HG03039 (cell line): ENCODE measurements around the gene UQCR11.

Source experiments
- ATAC-seq: cut with Tn5 transposase; IDR thresholded peaks from one replicate; pipeline ENCODE4 v1.9.1; 2021; ENCODE audit warnings: mild to moderate bottlenecking, moderate library complexity; ENCODE audit not compliant: unreplicated experiment

Gene UQCR11

DNA sequence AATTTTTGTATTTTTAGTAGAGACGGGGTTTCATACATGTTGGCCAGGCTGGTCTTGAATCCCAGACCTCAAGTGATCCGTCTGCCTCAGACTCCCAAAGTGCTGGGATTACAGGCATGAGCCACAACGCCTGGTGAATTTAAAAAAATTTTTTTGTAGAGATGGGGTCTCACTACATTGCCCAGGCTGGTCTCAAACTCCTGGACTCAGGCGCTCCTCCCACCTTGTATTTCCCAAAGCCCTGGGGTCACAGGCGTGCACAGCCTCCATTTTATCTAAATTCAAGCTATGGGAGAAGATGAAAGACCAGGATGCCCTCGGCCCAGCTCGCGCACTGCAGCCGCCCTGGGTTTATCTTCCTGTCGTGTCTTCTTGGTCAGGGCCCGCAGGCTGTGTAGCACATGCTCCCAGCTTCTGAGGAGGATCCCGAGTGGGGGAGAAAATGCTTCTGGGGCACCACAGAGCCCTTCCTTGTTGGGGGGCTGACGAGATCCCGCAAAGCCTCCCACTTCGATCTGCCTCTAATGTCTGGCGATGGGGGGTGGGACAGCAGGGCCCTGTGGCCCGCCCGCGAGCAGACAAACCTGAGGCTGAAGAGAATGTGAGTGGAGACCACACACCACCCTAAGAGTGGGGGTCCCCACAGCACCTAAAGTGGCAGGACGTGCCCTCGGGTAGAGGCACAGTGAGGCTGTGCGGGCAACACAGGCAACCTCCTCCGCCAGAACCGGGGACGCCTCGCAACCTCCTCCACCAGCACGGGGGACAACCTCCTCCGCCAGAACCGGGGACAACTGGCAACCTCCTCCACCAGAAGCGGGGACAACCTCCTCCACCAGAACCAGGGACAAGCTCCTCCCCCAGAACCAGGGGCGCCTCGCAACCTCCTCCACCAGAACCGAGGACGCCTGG is 31.3 kb upstream of the UQCR11 start:
- ATAC-seq: no peak

DNA sequence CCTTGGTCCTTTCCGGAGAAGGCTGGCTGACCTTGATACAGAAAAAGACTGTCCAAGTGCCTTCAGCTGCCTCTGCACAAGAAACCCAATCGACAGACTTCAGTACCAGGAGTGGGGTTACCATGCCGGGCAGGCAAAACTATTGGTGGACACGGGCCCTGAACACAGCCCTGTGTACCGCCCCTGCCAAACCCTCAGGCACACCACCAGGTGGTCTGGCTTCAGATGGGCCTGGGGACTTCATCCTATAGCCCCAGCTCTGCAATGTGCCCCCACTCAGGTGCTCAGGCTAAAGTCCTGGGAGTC is 29.6 kb upstream of the UQCR11 start:
- ATAC-seq: no peak

DNA sequence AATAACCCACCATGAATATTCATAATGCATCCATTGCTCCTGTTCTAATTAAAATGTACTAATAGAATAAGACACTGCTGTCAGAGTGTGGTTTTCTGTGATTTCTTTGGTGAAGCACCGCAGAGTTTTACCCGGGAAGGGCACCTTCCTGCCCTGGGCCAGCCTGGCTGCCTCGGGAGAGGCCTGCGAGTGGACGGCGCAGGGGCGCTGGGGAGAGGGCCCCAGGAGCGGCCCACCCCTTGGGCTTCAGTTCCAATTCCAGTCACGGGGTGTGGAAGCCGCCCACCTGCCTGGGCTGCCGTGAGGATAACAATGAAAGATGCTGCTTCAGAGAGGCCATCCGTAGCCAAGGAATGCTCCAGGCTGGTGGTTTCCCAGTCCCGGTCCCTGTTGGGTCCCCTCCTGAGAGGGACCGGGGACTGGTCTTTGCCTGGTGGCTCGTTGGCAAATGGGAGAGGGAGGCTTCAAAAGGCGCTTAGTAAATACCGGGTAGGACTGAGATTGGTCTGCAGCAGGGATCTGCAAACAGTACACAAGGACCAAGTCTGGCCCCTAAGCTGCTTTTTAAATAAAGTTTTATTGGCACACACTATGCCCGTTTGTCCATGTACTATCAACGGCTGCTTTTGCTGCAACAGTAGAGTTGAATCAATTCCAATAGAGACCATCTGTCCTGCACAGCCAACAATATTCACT is 29.1 kb upstream of the UQCR11 start:
- no peak for ATAC-seq

GRCh38 chr19:1633269-1633826 is 28.1 kb upstream of the UQCR11 start:
- ATAC-seq: no peak

GRCh38 chr19:1632462-1633268 is 27.4 kb upstream of the UQCR11 start:
- ATAC-seq: no peak

GRCh38 chr19:1631557-1632100 is 26.4 kb upstream of the UQCR11 start:
- no peak for ATAC-seq

DNA sequence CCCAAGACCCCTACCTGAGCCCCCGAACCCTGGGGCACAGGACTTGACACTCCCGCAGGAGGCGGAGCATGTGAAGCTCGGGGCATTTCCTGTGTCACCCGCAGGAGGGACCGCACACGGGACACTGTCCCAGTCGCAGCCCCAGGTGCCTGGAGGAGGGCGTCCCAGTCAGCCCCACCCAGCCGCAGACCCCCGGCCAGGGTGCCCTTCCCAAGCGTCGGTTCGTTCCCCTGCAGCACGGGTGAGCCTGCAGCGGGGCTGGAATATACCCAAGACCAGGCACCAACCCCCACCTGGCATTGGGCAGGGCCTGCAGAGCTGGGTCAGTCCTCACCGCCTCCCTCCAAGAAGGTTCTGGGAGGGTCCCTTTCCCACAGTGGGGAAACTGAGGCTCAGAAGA is 25.5 kb upstream of the UQCR11 start:
- ATAC-seq: no peak

GRCh38 chr19:1630012-1630411 is 24.8 kb upstream of the UQCR11 start:
- ATAC-seq: no peak

- ATAC-seq: no peak
These were observed 24.1 kb upstream of the UQCR11 start for GRCh38 chr19:1629256-1629808.

DNA sequence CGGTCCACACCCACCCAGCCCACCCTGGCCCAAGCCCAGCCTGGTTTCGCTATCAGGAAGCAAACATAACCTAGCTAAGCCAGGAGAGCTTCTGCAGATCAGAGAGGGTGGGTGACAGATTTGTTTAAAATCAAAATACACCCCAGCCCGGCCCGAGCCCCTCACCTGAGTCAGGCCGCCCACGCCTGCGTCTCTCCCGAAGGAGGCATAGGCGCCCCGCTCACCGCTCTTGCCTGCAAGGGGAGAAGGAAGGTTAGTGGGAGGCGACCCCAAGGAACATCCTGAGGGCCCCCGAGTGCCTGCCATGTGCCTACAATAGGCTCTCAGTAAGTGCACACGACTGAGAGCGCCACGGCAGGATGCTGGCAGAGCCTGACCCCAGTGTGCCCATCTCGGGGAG is 21.9 kb upstream of the UQCR11 start:
- no peak for ATAC-seq

- ATAC-seq: no peak
These were observed 21.3 kb upstream of the UQCR11 start for GRCh38 chr19:1626417-1627010.

- ATAC-seq: no peak
These were observed 19.2 kb upstream of the UQCR11 start for GRCh38 chr19:1624458-1624857.

DNA sequence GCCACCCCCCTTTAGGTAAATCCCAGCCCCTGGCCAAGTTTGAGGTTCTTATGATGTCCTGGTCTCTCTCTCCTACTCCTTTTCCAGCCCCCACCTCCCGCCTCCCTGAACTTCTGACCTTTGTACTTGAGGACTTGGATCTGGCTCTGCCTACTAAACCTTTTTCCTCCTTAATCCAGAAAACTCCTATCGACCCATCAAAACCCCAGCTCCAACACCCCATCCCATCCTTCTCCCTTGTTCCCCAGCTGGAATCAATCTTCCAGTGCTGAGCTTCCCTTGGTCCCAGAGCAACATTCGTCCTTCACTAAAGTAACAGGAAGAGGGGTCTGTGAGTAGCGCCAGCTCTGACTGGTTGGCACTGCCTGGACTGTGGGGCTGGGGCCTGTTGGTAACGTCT is 17.3 kb upstream of the UQCR11 start:
- ATAC-seq: no peak

- no peak for ATAC-seq
These were observed 16.7 kb upstream of the UQCR11 start for GRCh38 chr19:1622007-1622406.

DNA sequence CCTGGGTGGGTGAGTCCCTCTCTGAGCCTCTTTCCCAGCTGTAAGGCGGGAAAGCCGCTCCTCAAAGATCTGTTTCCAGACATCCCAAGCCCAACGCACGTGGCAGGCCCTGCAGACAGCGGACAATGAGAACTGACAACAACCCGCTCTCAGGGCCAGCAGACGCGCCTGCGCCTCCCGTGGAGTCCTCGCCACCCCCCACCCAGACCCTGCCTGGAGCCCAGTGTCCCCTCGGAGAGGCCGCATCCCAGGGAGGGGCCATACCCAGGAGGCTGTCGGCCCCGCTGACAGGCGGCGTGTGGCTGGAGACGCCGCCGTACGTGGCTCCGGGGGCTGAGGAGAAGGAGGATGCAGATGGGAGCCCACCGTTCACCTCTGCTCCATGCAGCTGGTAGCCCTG is 16.3 kb upstream of the UQCR11 start:
- no peak for ATAC-seq

DNA sequence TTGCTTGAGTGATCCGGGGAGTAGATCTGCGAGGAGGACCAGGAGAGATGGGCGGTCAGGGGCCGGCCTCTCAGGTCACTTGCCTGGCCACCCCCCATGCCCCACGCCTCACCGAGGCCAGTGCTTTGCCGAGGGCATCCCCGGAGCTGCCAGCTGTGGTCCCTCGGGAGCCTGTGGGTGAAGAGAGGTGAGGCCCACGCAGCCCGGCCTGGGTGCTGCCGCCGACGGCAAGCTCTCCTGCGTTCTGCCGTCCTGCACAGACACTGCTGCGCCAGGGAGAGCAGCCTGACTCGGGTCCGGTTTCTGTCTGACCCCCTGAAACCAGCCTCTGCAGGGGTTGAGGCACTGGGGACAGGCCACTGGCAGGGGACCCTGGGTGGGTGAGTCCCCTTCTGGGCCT is 15.8 kb upstream of the UQCR11 start:
- ATAC-seq: no peak

GRCh38 chr19:1620502-1620901 is 15.2 kb upstream of the UQCR11 start:
- ATAC-seq: no peak

- no peak for ATAC-seq
These were observed 14.4 kb upstream of the UQCR11 start for GRCh38 chr19:1619703-1620102.

- ATAC-seq: no peak
These were observed 13.8 kb upstream of the UQCR11 start for GRCh38 chr19:1619094-1619439.
